HG02588 (cell line): ENCODE results near the gene WNK2.
"Not testable (repeated sequence)": the region's sequence is repeated elsewhere in the genome, so short reads cannot be mapped to it uniquely, and the experiment has no call there.

ENCODE experiments used
- ATAC-seq: cut with Tn5 transposase; IDR thresholded peaks from one replicate; pipeline ENCODE4 v1.9.1; 2021; ENCODE audit warnings: mild to moderate bottlenecking, moderate library complexity; ENCODE audit not compliant: unreplicated experiment

Gene WNK2

GRCh38 chr9:93357649-93358048 lies 173.7 kb downstream of the WNK2 start:
- no peak for ATAC-seq

- not testable (repeated sequence) for ATAC-seq
Measured at GRCh38 chr9:93359907-93360306, 176.0 kb downstream of the WNK2 start.

- ATAC-seq: no peak
Measured at GRCh38 chr9:93361995-93362394, 178.1 kb downstream of the WNK2 start.

GRCh38 chr9:93364734-93365426 lies 180.9 kb downstream of the WNK2 start:
- no peak for ATAC-seq

GRCh38 chr9:93365427-93366118 lies 181.6 kb downstream of the WNK2 start:
- no peak for ATAC-seq

- no peak for ATAC-seq
Measured at GRCh38 chr9:93366119-93366447, 182.1 kb downstream of the WNK2 start.

GRCh38 chr9:93366486-93366885 lies 182.5 kb downstream of the WNK2 start:
- ATAC-seq: not testable (repeated sequence)

GRCh38 chr9:93368437-93368836 lies 184.5 kb downstream of the WNK2 start:
- ATAC-seq: no peak

GRCh38 chr9:93369686-93370085 lies 185.7 kb downstream of the WNK2 start:
- ATAC-seq: no peak
